Spleen (tissue), 11 donors: Measurements from ENCODE around the gene NKX1-1. TPM values are rescaled to one million over a fixed set of nuclear protein-coding genes. Genes with fewer than 3 reads are reported as not detected.

Source experiments
- DNase-seq: peaks from one replicate; pipeline ENCODE4 v3.0.0-alpha.2; 2020
- H3K27ac ChIP-seq, 8 donors: fragments of 200-600 bp; sonication (generic) in 7 of 8; 1 replicate in 4 of 8; 2 replicates in 4 of 8; pipeline versions ENCODE4 v1.5.0 to v1.8.0; 2016 to 2021; ENCODE audit warnings: inconsistent platforms in 4 of 8, mild to moderate bottlenecking in 4 of 8, moderate library complexity in 1 of 8
- H3K27me3 ChIP-seq, 7 donors: fragments of 200-600 bp; sonication (generic) in 6 of 7; replicated peaks in 1 of 7; 1 replicate in 4 of 7; 2 replicates in 3 of 7; pipeline versions ENCODE4 v1.5.0 to v1.8.0; 2016 to 2021; ENCODE audit warnings: inconsistent platforms in 3 of 7, mild to moderate bottlenecking in 1 of 7
- H3K36me3 ChIP-seq, 6 donors: fragments of 200-600 bp; sonication (generic) in 5 of 6; 1 replicate in 4 of 6; 2 replicates in 2 of 6; pipeline versions ENCODE4 v1.5.0 to v1.8.0; 2016 to 2021; ENCODE audit warnings: inconsistent platforms in 2 of 6
- H3K4me1 ChIP-seq, 6 donors: fragments of 200-600 bp; sonication (generic) in 5 of 6; 1 replicate in 3 of 6; 2 replicates in 3 of 6; pipeline versions ENCODE4 v1.5.0 to v1.8.0; 2016 to 2021; ENCODE audit warnings: inconsistent platforms in 3 of 6
- H3K4me3 ChIP-seq, 8 donors: fragments of 200-600 bp; sonication (generic) in 7 of 8; 1 replicate in 4 of 8; 2 replicates in 4 of 8; pipeline versions ENCODE4 v1.5.0 to v1.8.0; 2016 to 2021; ENCODE audit warnings: inconsistent platforms in 4 of 8, mild to moderate bottlenecking in 4 of 8, moderate library complexity in 2 of 8
- H3K9me3 ChIP-seq, 8 donors: fragments of 200-600 bp; sonication (generic) in 7 of 8; 1 replicate in 4 of 8; 2 replicates in 4 of 8; pipeline versions ENCODE4 v1.5.0 to v1.8.0; 2016 to 2021; ENCODE audit warnings: inconsistent platforms in 4 of 8
- CTCF ChIP-seq, 11 experiments: fragments of 200-600 bp in 7 of 11; fragments of 450-650 bp in 4 of 11; sonication (generic) in 4 of 11; IDR thresholded peaks in 8 of 11; conservative IDR thresholded peaks in 3 of 11; 1 replicate in 7 of 11; 2 replicates in 4 of 11; pipeline versions ENCODE4 v1.4.0 to v1.8.0; 2016 to 2021; ENCODE audit warnings: antibody characterized with exemption in 11 of 11, inconsistent platforms in 4 of 11, mild to moderate bottlenecking in 1 of 11
- POLR2A ChIP-seq, 3 donors: fragments of 450-650 bp; IDR thresholded peaks; one replicate each; pipeline ENCODE4 v1.5.1; 2017; ENCODE audit warnings: antibody characterized with exemption in 3 of 3, mild to moderate bottlenecking in 1 of 3
- POLR2AphosphoS5 ChIP-seq, 3 donors: sonication (generic); formaldehyde crosslinking; IDR thresholded peaks; one replicate each; pipeline ENCODE4 v1.5.1; 2017; ENCODE audit warnings: antibody characterized with exemption in 3 of 3
- WGBS, 5 donors: extraction: QIAGEN DNeasy Blood & Tissue Kit in 3 of 5; methylation state at CpG; one replicate each; pipeline versions ENCODE4 v1.1.5 to v1.1.7; 2013 to 2018; 5-methylcytosine and 5-hydroxymethylcytosine counted together
- intact Hi-C: fragments of 100-400 bp; cut with DNase I; formaldehyde crosslinking; loops from one replicate; pipeline ENCODE4 v1.15.0; 2023; ENCODE audit warnings: low total_unique reads
- polyA plus RNA-seq, 3 donors: library from polyadenylated mRNA; stranded (reverse); fragments of 200-250 nt; gene quantifications; one replicate each; pipeline ENCODE4 v1.2.1, GENCODE V29; 2013
- total RNA-seq, 7 donors: library from RNA; depleted of rRNA in 3 of 7; stranded (reverse); fragments of >200 nt in 3 of 7; fragmentation: NEBNext Ultra II Directional in 4 of 7; extraction: Animal tissue kit (Norgen Biotek cat#: 25700) in 4 of 7; gene quantifications; one replicate each; pipeline versions ENCODE4 v1.1.0 to v1.2.1, GENCODE V29; 2016 to 2021
- donor health status: healthy with polysubstance abuse.
- donor health status: DM: no; HTN: no; CAD: no; lungs with moderate emphysema.
- donor health status: DM: no; HTN: no; CAD: no.
- donor health status: Bipolar disorder and iron deficiency.
- donor health status: healthy.
- donor health status: DM: no; HTN: no; CAD: no.
- donor health status: DM: yes; HTN: yes; CAD: no.

The NKX1-1 gene
- total and polyA plus RNA-seq, 10 donors, result not detected

DNA sequence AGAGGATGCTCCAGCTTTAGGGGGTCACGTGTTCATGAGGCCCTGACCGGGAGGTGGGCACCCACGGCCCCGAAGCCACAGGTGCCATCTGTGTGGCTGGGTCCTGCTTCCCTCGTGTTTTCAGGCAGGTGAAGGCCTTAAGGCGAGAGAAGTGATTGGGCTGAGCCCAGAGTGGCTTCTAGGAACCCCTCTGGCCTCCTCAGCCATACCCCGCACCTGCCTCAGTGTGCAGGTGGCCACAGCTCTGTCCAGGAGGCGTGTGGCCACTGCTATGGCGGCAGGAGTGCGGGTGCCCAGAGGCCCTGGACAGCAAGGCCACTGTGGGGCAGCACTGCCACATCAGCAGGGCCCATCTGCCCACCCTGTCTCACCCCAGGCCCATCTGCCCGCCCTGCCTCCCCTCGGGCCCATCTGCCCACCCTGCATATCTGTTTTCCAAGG, 25.0 kb downstream of the NKX1-1 start:
- peak; percentile 58 for DNase-seq
- 79 to 95% (median 94%) methylated on average over 3 to 12 of the region's 12 CpGs for WGBS, 5 donors
- TF ChIP-seq CTCF (IDR thresholded peaks at IDR 0.05 in 8 of 11, conservative IDR thresholded peaks at IDR 0.05 in 3 of 11), result no peak
- TF ChIP-seq POLR2A (IDR thresholded peaks at IDR 0.05), result no peak
- TF ChIP-seq POLR2AphosphoS5 (IDR thresholded peaks at IDR 0.05), result no peak
- intact Hi-C loops, result no loop called here
- H3K36me3 ChIP-seq, result peaks cover 0 to 96% (median 40%) of the 10 kb centered on the region in 6 donors
- H3K27me3 ChIP-seq, result no peaks in the 10 kb centered on the region
- H3K4me3 ChIP-seq, result no peak overlapping the region
- H3K4me1 ChIP-seq, result no peaks in the 10 kb centered on the region
- no peaks in the 10 kb centered on the region for H3K9me3 ChIP-seq
- no peak overlapping the region for H3K27ac ChIP-seq

DNA sequence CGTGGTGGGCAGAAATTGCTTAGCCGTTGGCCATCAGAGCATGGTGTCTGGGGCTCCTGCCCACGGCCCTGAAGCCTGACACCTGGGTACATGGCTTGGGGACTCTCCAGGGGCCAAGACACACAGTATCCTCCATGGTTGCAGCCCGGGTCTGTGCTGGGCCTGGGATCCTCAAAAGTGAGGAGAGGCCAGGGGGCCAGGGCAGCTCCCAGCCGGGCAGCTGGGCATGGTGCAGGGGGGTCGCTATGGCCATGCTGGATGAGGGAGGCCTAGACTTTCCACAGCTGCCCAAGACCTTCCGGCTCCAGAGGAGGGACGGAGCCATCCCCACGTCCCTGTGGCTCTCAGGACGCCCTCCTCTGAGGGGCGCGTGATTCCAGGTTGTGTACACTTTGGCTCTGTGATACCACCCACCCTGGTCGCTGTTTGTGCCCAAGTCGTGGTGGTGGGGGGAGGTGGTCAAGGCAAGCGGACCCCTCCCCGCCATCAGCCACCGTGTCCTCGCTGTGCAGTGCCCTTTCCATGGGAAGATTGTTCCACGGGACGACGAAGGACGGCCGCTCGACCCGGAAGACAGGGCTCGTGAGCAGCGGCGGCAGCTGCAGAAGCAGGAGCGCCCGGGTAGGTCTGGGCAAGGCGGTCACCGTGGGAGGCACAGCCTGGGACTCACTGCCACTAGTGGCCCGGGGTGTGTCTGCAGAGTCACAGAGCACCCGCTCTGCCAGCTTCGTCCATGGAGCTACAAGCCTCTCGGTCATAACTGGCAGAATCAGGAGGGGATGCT, 25.7 kb downstream of the NKX1-1 start:
- DNase-seq, result peak; percentile 71
- no peak overlapping the region for H3K4me3 ChIP-seq
- H3K27me3 ChIP-seq, result no peaks in the 10 kb centered on the region
- intact Hi-C loops, result no loop called here
- H3K27ac ChIP-seq, result no peak overlapping the region
- H3K36me3 ChIP-seq, result peaks cover 0 to 96% (median 40%) of the 10 kb centered on the region in 6 donors
- no peaks in the 10 kb centered on the region for H3K9me3 ChIP-seq
- 89 to 93% (median 91%) methylated on average over 28 to 36 of the region's 36 CpGs for WGBS, 5 donors
- H3K4me1 ChIP-seq, result no peaks in the 10 kb centered on the region
- TF ChIP-seq POLR2A (IDR thresholded peaks at IDR 0.05), result no peak
- TF ChIP-seq CTCF (IDR thresholded peaks at IDR 0.05 in 8 of 11, conservative IDR thresholded peaks at IDR 0.05 in 3 of 11), result no peak
- TF ChIP-seq POLR2AphosphoS5 (IDR thresholded peaks at IDR 0.05), result no peak

- H3K4me1 ChIP-seq, result no peaks in the 10 kb centered on the region
- WGBS, 5 donors, result 86 to 96% (median 93%) methylated on average over 11 to 25 of the region's 31 CpGs
- peaks cover 0 to 96% (median 41%) of the 10 kb centered on the region in 6 donors for H3K36me3 ChIP-seq
- H3K9me3 ChIP-seq, result no peaks in the 10 kb centered on the region
- intact Hi-C loops, result no loop called here
- no peak overlapping the region for H3K4me3 ChIP-seq
- no peaks in the 10 kb centered on the region for H3K27me3 ChIP-seq
- peak; percentile 61 for DNase-seq
- TF ChIP-seq POLR2AphosphoS5 (IDR thresholded peaks at IDR 0.05), result no peak
- no peak for TF ChIP-seq CTCF (IDR thresholded peaks at IDR 0.05 in 8 of 11, conservative IDR thresholded peaks at IDR 0.05 in 3 of 11)
- no peak for TF ChIP-seq POLR2A (IDR thresholded peaks at IDR 0.05)
- H3K27ac ChIP-seq, result no peak overlapping the region
These were observed 26.4 kb downstream of the NKX1-1 start for GRCh38 chr4:1379801-1380331.

GRCh38 chr4:1379351-1379781, 26.9 kb downstream of the NKX1-1 start:
- WGBS, 5 donors, result 83 to 98% (median 87%) methylated on average over 5 to 27 of the region's 27 CpGs
- peak; percentile 63 for DNase-seq
- intact Hi-C loops, result no loop called here
- Histone ChIP-seq H3K36me3 (peaks cover 0 to 96% (median 40%) of the 10 kb centered on the region in 6 donors), H3K4me3 (no peak overlapping the region), H3K4me1 (no peaks in the 10 kb centered on the region), H3K9me3 (no peaks in the 10 kb centered on the region), H3K27ac (no peak overlapping the region), H3K27me3 (no peaks in the 10 kb centered on the region)
- TF ChIP-seq POLR2AphosphoS5 (IDR thresholded peaks at IDR 0.05), result no peak
- TF ChIP-seq CTCF (IDR thresholded peaks at IDR 0.05 in 8 of 11, conservative IDR thresholded peaks at IDR 0.05 in 3 of 11), result no peak
- TF ChIP-seq POLR2A (IDR thresholded peaks at IDR 0.05), result no peak
